Measurements from ENCODE around the gene ATP4B. TPM values are rescaled to one million over a fixed set of nuclear protein-coding genes. Genes with fewer than 3 reads are reported as not detected.

The ATP4B gene
- total and polyA plus RNA-seq, 2 of the 8 experiments (the other 6 are each of a cell fraction or from before 2014, with no cell fraction given) = 0.05 TPM; not detected in 1

GRCh38 chr13:113670541-113670940 is 12.5 kb upstream of the ATP4B start:
- Histone ChIP-seq H3K36me3 (ENCODE audit: control insufficient read depth in 2 of 4, insufficient read depth in 4 of 4, low read length in 3 of 4) (no peaks in the 10 kb centered on the region; a peak in 1 of 8 replicates), H3K56ac (replicated peaks; ENCODE audit: insufficient read length, low read depth, low read length) (no peak overlapping the region), H3K18ac (ENCODE audit: extremely low read depth, low read length) (no peak overlapping the region), H2BK5ac (ENCODE audit: low read depth, low read length) (no peak overlapping the region), H4K8ac (ENCODE audit: extremely low read depth, insufficient read depth, low read length) (no peak overlapping the region), H3K9me3 (ENCODE audit: insufficient read depth in 2 of 2, low read depth in 1 of 2, low read length in 1 of 2) (no peaks in the 10 kb centered on the region), H4K91ac (replicated peaks; ENCODE audit: insufficient read length, low read length) (no peak overlapping the region), H3K79me1 (ENCODE audit: low read depth, low read length) (no peaks in the 10 kb centered on the region), H3K27me3 (replicated peaks in 1 of 4; ENCODE audit: control insufficient read depth in 3 of 4, extremely low read depth in 1 of 4, insufficient read depth in 3 of 4, low read length in 3 of 4) (no peaks in the 10 kb centered on the region), H3K27ac (ENCODE audit: low read depth, low read length) (no peak overlapping the region), H3K4ac (replicated peaks; ENCODE audit: insufficient read length, low read depth, low read length) (no peak overlapping the region), H3K9ac (replicated peaks in 1 of 4; ENCODE audit: extremely low read depth in 1 of 4, low read depth in 3 of 4, low read length in 3 of 4) (no peak overlapping the region), H2AFZ (ENCODE audit: low read length) (no peak overlapping the region), H4K5ac (ENCODE audit: insufficient read length, low read depth, low read length) (no peak overlapping the region), H2BK12ac (ENCODE audit: low read depth, low read length) (no peak overlapping the region), H3K14ac (ENCODE audit: insufficient read length) (no peak overlapping the region), H2BK20ac (ENCODE audit: low read length) (no peak overlapping the region), H2AK5ac (ENCODE audit: low read depth, low read length) (no peak overlapping the region), H3K79me2 (ENCODE audit: control insufficient read depth in 1 of 2, insufficient read depth in 2 of 2, low read length in 2 of 2) (no peaks in the 10 kb centered on the region), H3K23ac (ENCODE audit: insufficient read length) (no peak overlapping the region), H3K23me2 (ENCODE audit: low read depth, low read length) (peaks cover 5% of the 10 kb centered on the region; the same call in 1 of the 2 replicates), H3K4me2 (ENCODE audit: insufficient read depth in 1 of 2, low read depth in 2 of 2, low read length in 2 of 2) (no peak overlapping the region), H3K4me3 (ENCODE audit: extremely low read depth in 1 of 4, insufficient read depth in 2 of 4, low read depth in 3 of 4, low read length in 4 of 4) (no peak overlapping the region), H3K4me1 (replicated peaks in 1 of 4; ENCODE audit: control insufficient read depth in 3 of 4, insufficient read depth in 4 of 4, low read length in 3 of 4) (no peaks in the 10 kb centered on the region; a peak in 1 of 7 replicates), H2BK120ac (replicated peaks; ENCODE audit: low read depth, low read length) (no peak overlapping the region), H2BK15ac (ENCODE audit: low read length) (no peak overlapping the region), H4K20me1 (replicated peaks in 1 of 2; ENCODE audit: control insufficient read depth in 1 of 2, insufficient read depth in 2 of 2, low read length in 2 of 2) (peaks cover 0 to 4% of the 10 kb centered on the region in 2 experiments)
- FAIRE-seq (no peak), DNase-seq (ENCODE audit: low read depth in 1 of 2, low spot score in 2 of 2) (no peak)
- POLR2A ChIA-PET (ENCODE audit: partially characterized antibody) = interaction anchor here (0.8 kb wide), 1 partner anchor 54 kb away, joined by 3 read pairs; no protein-coding TSS in a partner anchor
- CTCF ChIA-PET (ENCODE audit: partially characterized antibody) = interaction anchor here (2.1 kb wide), 1 partner anchor 54 kb away, joined by 11 read pairs; no protein-coding TSS in a partner anchor
- 91% methylated on average over 6 of the region's 19 CpGs; no CpG with 5 or more reads in 1 of the 2 experiments for WGBS, 2 experiments (ENCODE audit: extremely low coverage in 1 of 2, insufficient coverage in 1 of 2, insufficient read length in 1 of 2, insufficient replicate concordance in 2 of 2, low coverage in 1 of 2, low lambda C conversion rate in 2 of 2, missing lambda C conversion rate in 1 of 2)
- TF ChIP-seq KDM4A (IDR thresholded peaks at IDR 0.05; ENCODE audit: low read depth, low read length, severe bottlenecking) (no peak), HDAC6 (IDR thresholded peaks at IDR 0.05; ENCODE audit: low read depth, low read length) (no peak), ASH2L (IDR thresholded peaks at IDR 0.05; ENCODE audit: low read length) (no peak), BCL11A (IDR thresholded peaks at IDR 0.05; ENCODE audit: low read depth in 2 of 2, low read length in 2 of 2) (no peak), JUND (IDR thresholded peaks at IDR 0.05; ENCODE audit: low read length) (no peak), MAX (IDR thresholded peaks at IDR 0.05) (no peak), CTBP2 (IDR thresholded peaks at IDR 0.05; ENCODE audit: borderline replicate concordance, insufficient read depth, insufficient read length, low read length) (no peak), KDM1A (IDR thresholded peaks at IDR 0.05; ENCODE audit: borderline replicate concordance, low read length) (no peak), ATF2 (IDR thresholded peaks at IDR 0.05; ENCODE audit: low read length) (no peak), SAP30 (IDR thresholded peaks at IDR 0.05; ENCODE audit: insufficient read depth, insufficient replicate concordance, low read length) (no peak), POU5F1 (IDR thresholded peaks at IDR 0.05; ENCODE audit: low read depth, low read length) (no peak)

Data from H1 (cell line).